Calu3 (cell line): Measurements from ENCODE around the gene TEX22. TPM values are rescaled to one million over a fixed set of nuclear protein-coding genes. Genes with fewer than 3 reads are reported as not detected.

Source experiments
- BruUV-seq: library from RNA; stranded (reverse); fragments of 400-500 nt; replicated peaks from 2 replicates; lab custom pipeline; 2021; lab: Mats Ljungman, UMichigan
- CTCF ChIA-PET: fragments of 300-600 bp; sonication (Branson Sonifier 250); formaldehyde crosslinking; loops from one replicate; lab custom pipeline; 2022; ENCODE audit warnings: antibody characterized with exemption; lab: Charles Lee
- DNase-seq: peaks from one replicate; pipeline ENCODE4 v3.0.0; 2022
- H3K27ac Mint-ChIP-seq: one replicate; pipeline ENCODE4 v1.8.0; 2022; ENCODE audit warnings: mixed read lengths; ENCODE audit not compliant: unreplicated experiment
- H3K27me3 Mint-ChIP-seq: one replicate; pipeline ENCODE4 v1.8.0; 2022; ENCODE audit warnings: mixed read lengths; ENCODE audit not compliant: unreplicated experiment
- H3K36me3 Mint-ChIP-seq: one replicate; pipeline ENCODE4 v1.8.0; 2022; ENCODE audit warnings: mild to moderate bottlenecking, moderate library complexity, mixed read lengths; ENCODE audit not compliant: insufficient read depth, unreplicated experiment
- H3K4me1 Mint-ChIP-seq: one replicate; pipeline ENCODE4 v1.8.0; 2022; ENCODE audit warnings: mild to moderate bottlenecking, low read depth, mixed read lengths; ENCODE audit not compliant: unreplicated experiment
- H3K4me3 Mint-ChIP-seq: one replicate; pipeline ENCODE4 v1.8.0; 2022; ENCODE audit warnings: mild to moderate bottlenecking, low read depth, moderate library complexity, mixed read lengths; ENCODE audit not compliant: unreplicated experiment
- H3K9me3 Mint-ChIP-seq: one replicate; pipeline ENCODE4 v1.8.0; 2022; ENCODE audit warnings: low read depth, mixed read lengths; ENCODE audit not compliant: unreplicated experiment
- intact Hi-C: fragments of 100-400 bp; cut with micrococcal nuclease; formaldehyde crosslinking; loops from one replicate; pipeline ENCODE4 v1.10.0; 2022; ENCODE audit not compliant: unreplicated experiment
- total RNA-seq: library from RNA; stranded (reverse); gene quantifications from 2 replicates; pipeline ENCODE4 v1.2.3, GENCODE V29; 2022
- TF ChIP-seq, protein P1 (sequence below): fragments of 200-600 bp; IDR thresholded peaks from one replicate; pipeline ENCODE4 v1.8.0; 2022; ENCODE audit warnings: antibody characterized with exemption; ENCODE audit not compliant: unreplicated experiment

TEX22 gene
- total RNA-seq, 1 experiment from 2014 or later: 2.8 TPM

DNA sequence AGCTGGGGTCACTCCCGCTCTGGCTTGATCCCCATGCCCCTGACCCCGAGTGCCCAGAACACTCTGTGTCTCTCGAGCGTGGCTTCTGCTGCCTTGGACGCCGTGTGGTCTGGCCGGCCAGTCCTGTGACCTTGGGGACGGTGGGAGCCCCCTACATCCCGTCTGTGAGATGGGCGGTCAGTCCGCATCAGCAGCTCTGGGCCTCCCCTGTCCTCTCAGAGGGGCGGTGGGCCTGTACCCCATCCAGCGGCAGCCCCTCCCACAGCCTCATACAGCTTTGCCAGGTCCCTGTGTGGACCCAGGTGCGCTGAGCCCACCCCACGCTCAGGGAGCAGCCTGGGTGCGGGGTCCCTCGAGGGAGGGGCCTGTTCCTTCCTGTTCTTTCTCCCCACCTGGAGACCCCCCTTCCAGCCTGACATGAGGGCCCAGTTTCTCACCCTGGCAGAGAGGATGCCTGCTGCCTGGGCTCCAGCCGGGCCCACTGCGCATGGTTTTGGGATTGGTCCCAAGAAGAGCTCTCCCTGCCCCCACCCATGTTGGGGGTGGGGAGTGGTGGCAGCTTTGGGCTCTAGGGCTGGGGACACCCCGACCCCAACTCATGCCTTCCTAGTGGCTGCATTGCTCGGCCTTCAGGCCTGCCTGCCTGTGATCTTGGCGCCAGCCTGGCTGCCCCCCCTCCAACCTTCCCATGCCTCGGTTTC is 22.8 kb downstream of the TEX22 start:
- BruUV-seq: TSS peak; percentile 32
- intact Hi-C loops: no loop called here

DNA sequence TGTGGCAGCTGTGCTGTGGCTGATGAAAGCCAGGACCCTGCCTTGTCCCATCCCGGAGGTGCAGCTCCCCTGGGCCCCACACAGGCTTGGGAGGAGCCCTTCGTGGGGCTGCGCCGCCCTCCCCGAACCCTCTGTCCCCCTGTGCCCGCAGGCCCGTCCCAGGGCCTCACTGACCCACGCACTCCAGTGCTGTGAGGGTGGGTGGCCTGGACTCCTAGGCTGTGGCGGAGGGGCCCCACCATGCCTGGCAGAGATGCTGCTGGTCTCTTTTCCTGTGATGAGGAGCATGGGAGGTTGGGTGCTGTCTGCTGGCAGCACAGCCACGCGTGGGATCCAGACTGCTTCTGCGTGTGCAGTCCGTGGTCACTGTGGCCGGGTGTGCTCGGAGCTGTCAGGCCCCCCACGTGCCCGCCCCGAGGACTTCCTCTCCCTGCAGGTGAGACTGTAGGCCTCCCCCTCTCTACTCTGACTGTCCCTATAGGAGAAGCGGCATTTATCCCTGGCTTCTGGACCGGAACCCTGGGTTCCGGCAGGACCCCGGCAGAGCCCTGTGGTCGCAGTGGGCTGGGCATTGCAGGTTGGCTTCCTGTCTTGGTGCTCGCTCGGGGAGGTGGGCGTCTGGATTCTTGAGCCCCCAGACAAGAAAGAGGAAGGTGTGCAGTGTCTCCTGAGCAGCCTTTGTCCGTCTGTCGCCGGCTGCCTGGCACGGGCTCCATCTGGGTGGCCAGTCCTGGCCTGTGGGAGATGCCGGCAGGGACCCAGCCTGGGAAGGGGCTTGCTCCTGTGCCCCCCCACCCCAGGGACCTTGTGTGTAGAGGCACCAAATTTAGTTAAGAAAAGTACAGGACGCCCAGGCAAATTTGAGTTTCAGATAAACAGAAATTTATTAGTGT is 23.6 kb downstream of the TEX22 start:
- TF ChIP-seq, protein P1, sequence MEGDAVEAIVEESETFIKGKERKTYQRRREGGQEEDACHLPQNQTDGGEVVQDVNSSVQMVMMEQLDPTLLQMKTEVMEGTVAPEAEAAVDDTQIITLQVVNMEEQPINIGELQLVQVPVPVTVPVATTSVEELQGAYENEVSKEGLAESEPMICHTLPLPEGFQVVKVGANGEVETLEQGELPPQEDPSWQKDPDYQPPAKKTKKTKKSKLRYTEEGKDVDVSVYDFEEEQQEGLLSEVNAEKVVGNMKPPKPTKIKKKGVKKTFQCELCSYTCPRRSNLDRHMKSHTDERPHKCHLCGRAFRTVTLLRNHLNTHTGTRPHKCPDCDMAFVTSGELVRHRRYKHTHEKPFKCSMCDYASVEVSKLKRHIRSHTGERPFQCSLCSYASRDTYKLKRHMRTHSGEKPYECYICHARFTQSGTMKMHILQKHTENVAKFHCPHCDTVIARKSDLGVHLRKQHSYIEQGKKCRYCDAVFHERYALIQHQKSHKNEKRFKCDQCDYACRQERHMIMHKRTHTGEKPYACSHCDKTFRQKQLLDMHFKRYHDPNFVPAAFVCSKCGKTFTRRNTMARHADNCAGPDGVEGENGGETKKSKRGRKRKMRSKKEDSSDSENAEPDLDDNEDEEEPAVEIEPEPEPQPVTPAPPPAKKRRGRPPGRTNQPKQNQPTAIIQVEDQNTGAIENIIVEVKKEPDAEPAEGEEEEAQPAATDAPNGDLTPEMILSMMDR: no peak
- no peaks in the 10 kb centered on the region for H3K9me3 Mint-ChIP-seq
- H3K27ac Mint-ChIP-seq: no peak overlapping the region
- DNase-seq: no peak
- H3K27me3 Mint-ChIP-seq: no peaks in the 10 kb centered on the region
- H3K4me1 Mint-ChIP-seq: peaks cover 27% of the 10 kb centered on the region
- CTCF ChIA-PET: no interaction called here
- no TSS peak for BruUV-seq
- intact Hi-C loops: no loop called here
- peak overlapping the region; percentile 93 for H3K4me3 Mint-ChIP-seq
- peaks cover 55% of the 10 kb centered on the region for H3K36me3 Mint-ChIP-seq

More for the DNA sequence above, 22.8 kb downstream of the TEX22 start:
- Mint-ChIP-seq H3K36me3 (peaks cover 48% of the 10 kb centered on the region), H3K27ac (peak overlapping the region; percentile 85), H3K4me3 (peak overlapping the region; percentile 93), H3K4me1 (peaks cover 27% of the 10 kb centered on the region), H3K27me3 (no peaks in the 10 kb centered on the region), H3K9me3 (no peaks in the 10 kb centered on the region)
- TF ChIP-seq, protein P1: no peak
- no peak for DNase-seq
- CTCF ChIA-PET: interaction anchor here (0.7 kb wide), 1 partner anchor 60 kb away, joined by 3 read pairs; no protein-coding TSS in a partner anchor

DNA sequence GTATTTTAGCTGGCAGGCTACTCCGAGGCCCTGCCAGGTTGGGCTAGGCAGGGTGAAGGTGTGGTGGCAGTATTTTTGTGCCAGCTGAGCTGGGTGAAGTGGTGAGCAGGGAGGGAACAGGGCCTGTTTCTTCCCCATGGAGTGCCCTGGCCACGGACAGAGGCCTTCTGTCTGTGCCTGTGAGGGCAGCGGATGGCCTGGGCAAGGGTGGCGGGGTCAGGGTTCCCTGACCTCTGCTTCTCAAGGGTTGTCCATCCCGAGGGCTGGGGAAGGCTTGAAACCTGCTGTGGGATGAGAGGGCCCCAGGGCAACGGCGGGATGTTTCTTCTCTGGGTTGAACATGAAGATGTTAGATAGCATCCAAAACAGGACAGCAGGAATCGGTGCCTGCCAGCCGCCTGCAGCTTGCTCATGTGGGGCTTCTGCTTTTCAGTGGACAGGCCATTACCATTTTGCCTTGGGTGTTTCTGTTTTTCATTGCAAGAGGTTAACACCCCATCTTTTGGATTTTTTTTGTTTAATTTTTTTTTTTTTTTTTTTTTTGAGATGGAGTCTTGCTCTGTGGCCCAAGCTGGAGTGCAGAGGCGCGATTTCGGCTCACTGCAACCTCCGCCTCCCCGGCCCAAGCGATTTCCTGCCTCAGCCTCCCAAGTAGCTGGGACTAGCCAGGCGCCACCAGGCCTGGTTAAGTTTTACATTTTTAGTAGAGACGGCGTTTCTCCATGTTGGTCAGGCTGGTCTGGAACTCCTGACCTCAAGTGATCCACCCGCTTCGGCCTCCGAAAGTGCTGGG is 24.6 kb downstream of the TEX22 start:
- DNase-seq: no peak
- peaks cover 27% of the 10 kb centered on the region for H3K4me1 Mint-ChIP-seq
- CTCF ChIA-PET: no interaction called here
- H3K36me3 Mint-ChIP-seq: peaks cover 63% of the 10 kb centered on the region
- no peak overlapping the region for H3K27ac Mint-ChIP-seq
- no peaks in the 10 kb centered on the region for H3K9me3 Mint-ChIP-seq
- H3K4me3 Mint-ChIP-seq: no peak overlapping the region
- H3K27me3 Mint-ChIP-seq: no peaks in the 10 kb centered on the region
- TF ChIP-seq, protein P1: no peak
- intact Hi-C loops: no loop called here
- no TSS peak for BruUV-seq
